Fibroblast of pulmonary artery (primary cell): ENCODE results near the gene CACNA2D3.

Experiments
- DNase-seq: peaks from one replicate; pipeline ENCODE4 v3.0.0-alpha.2; 2010; ENCODE audit warnings: low read depth
- H3K4me3 ChIP-seq: replicated peaks from 2 replicates; pipeline ENCODE4 v1.5.1; 2011; ENCODE audit warnings: low read depth, mild to moderate bottlenecking, control low read depth, low read length, moderate library complexity
- CTCF ChIP-seq: IDR thresholded peaks from 2 replicates; pipeline ENCODE4 v1.5.1; 2011; ENCODE audit warnings: mild to moderate bottlenecking, control low read depth, low read length, inconsistent platforms; ENCODE audit errors: missing control alignments

CACNA2D3 gene

GRCh38 chr3:54685213-54685612 is 562.9 kb downstream of the CACNA2D3 start:
- H3K4me3 ChIP-seq = no peak overlapping the region
- DNase-seq = no peak
- TF ChIP-seq CTCF = no peak

- TF ChIP-seq CTCF = no peak
These were observed 569.0 kb downstream of the CACNA2D3 start for GRCh38 chr3:54691289-54691771.

GRCh38 chr3:54696313-54696712 is 574.0 kb downstream of the CACNA2D3 start:
- no peak overlapping the region for H3K4me3 ChIP-seq
- no peak for DNase-seq
- TF ChIP-seq CTCF = no peak

More at GRCh38 chr3:54691289-54691771, 569.0 kb downstream of the CACNA2D3 start:
- DNase-seq = peak; percentile 48
- H3K4me3 ChIP-seq = no peak overlapping the region

- no peak for DNase-seq
- TF ChIP-seq CTCF = no peak
- no peak overlapping the region for H3K4me3 ChIP-seq
These were observed 575.7 kb downstream of the CACNA2D3 start for GRCh38 chr3:54698054-54698453.

- H3K4me3 ChIP-seq = no peak overlapping the region
- no peak for TF ChIP-seq CTCF
- no peak for DNase-seq
These were observed 581.6 kb downstream of the CACNA2D3 start for GRCh38 chr3:54703923-54704322.

- DNase-seq = no peak
- H3K4me3 ChIP-seq = no peak overlapping the region
- no peak for TF ChIP-seq CTCF
These were observed 583.4 kb downstream of the CACNA2D3 start for GRCh38 chr3:54705730-54706129.

GRCh38 chr3:54706738-54707137 is 584.4 kb downstream of the CACNA2D3 start:
- no peak overlapping the region for H3K4me3 ChIP-seq
- TF ChIP-seq CTCF = no peak
- no peak for DNase-seq
